Fibroblast of lung (primary cell): Measurements from ENCODE around the gene LRIT1. TPM values are rescaled to one million over a fixed set of nuclear protein-coding genes. Genes with fewer than 3 reads are reported as not detected.
"Not testable (repeated sequence)": the region's sequence is repeated elsewhere in the genome, so short reads cannot be mapped to it uniquely, and the experiment has no call there.

Experiments
- DNase-seq, 2 donors: peaks; one replicate each; pipeline versions ENCODE4 v3.0.0 to v3.0.0-alpha.2; 2010; ENCODE audit warnings: low read depth in 2 of 2
- H2AFZ ChIP-seq: 2 replicates; pipeline ENCODE4 v1.5.1; 2012; ENCODE audit warnings: low read length, control low read depth, inconsistent platforms
- H3K27ac ChIP-seq: 2 replicates; pipeline ENCODE4 v1.5.1; 2011; ENCODE audit warnings: low read length, control low read depth; ENCODE audit not compliant: insufficient read depth
- H3K27me3 ChIP-seq: 2 replicates; pipeline ENCODE4 v1.5.1; 2011; ENCODE audit warnings: mild to moderate bottlenecking, low read length; ENCODE audit not compliant: control insufficient read depth, insufficient read depth
- H3K36me3 ChIP-seq: 2 replicates; pipeline ENCODE4 v1.5.1; 2011; ENCODE audit warnings: low read length; ENCODE audit not compliant: control insufficient read depth, insufficient read depth
- H3K4me1 ChIP-seq: 2 replicates; pipeline ENCODE4 v1.5.1; 2011; ENCODE audit warnings: low read length; ENCODE audit not compliant: control insufficient read depth, insufficient read depth; ENCODE audit errors: extremely low read depth
- H3K4me2 ChIP-seq: 2 replicates; pipeline ENCODE4 v1.5.1; 2011; ENCODE audit warnings: low read length, control low read depth; ENCODE audit not compliant: insufficient read depth; ENCODE audit errors: extremely low read depth
- H3K4me3 ChIP-seq, 4 experiments: fragments of 200-600 bp in 1 of 4; sonication (generic) in 1 of 4; replicated peaks in 1 of 4; 2 replicates each; pipeline ENCODE4 v1.5.1; 2011 to 2016; ENCODE audit warnings: low read length in 4 of 4, low read depth in 3 of 4, mild to moderate bottlenecking in 3 of 4, control low read depth in 2 of 4, inconsistent platforms in 1 of 4, mixed read lengths in 1 of 4; ENCODE audit not compliant: insufficient read depth in 1 of 4; ENCODE audit errors: control extremely low read depth in 1 of 4
- H3K79me2 ChIP-seq: 2 replicates; pipeline ENCODE4 v1.5.1; 2012; ENCODE audit warnings: mild to moderate bottlenecking, low read length, inconsistent platforms; ENCODE audit not compliant: control insufficient read depth, insufficient read depth
- H3K9ac ChIP-seq: 2 replicates; pipeline ENCODE4 v1.5.1; 2011; ENCODE audit warnings: mild to moderate bottlenecking, low read length, control low read depth; ENCODE audit not compliant: insufficient read depth
- H3K9me3 ChIP-seq: 2 replicates; pipeline ENCODE4 v1.5.1; 2012; ENCODE audit warnings: low read depth, low read length; ENCODE audit not compliant: control insufficient read depth, insufficient read depth
- H4K20me1 ChIP-seq: 2 replicates; pipeline ENCODE4 v1.5.1; 2011; ENCODE audit warnings: low read length; ENCODE audit not compliant: control insufficient read depth, insufficient read depth; ENCODE audit errors: extremely low read depth
- EZH2 ChIP-seq: IDR thresholded peaks from 2 replicates; pipeline ENCODE4 v1.5.1; 2012; ENCODE audit warnings: low read length, control low read depth, mild to moderate bottlenecking; ENCODE audit errors: missing control alignments
- polyA plus RNA-seq, 2 donors: library from polyadenylated mRNA; depleted of rRNA in 1 of 2; stranded (reverse) in 1 of 2; unstranded in 1 of 2; fragments of >200 nt; gene quantifications; 2 replicates each; pipeline ENCODE4 v1.2.1, GENCODE V29; 2011 to 2012; ENCODE audit warnings: missing spikeins in 1 of 2
- total RNA-seq: library from RNA; depleted of rRNA; stranded (reverse); fragments of >200 nt; gene quantifications from 2 replicates; pipeline ENCODE4 v1.2.1, GENCODE V29; 2014
- TF ChIP-seq, protein P1 (sequence below), 2 donors: IDR thresholded peaks in 1 of 2; conservative IDR thresholded peaks in 1 of 2; 1 replicate in 1 of 2; 2 replicates in 1 of 2; pipeline ENCODE4 v1.5.1; 2011 to 2012; ENCODE audit warnings: low read length in 2 of 2, control low read depth in 1 of 2, inconsistent platforms in 1 of 2, low read depth in 1 of 2, mild to moderate bottlenecking in 1 of 2

Gene LRIT1
- total and polyA plus RNA-seq, 2 donors (not counting 1 experiment from before 2014, with no cell fraction given), result not detected

DNA sequence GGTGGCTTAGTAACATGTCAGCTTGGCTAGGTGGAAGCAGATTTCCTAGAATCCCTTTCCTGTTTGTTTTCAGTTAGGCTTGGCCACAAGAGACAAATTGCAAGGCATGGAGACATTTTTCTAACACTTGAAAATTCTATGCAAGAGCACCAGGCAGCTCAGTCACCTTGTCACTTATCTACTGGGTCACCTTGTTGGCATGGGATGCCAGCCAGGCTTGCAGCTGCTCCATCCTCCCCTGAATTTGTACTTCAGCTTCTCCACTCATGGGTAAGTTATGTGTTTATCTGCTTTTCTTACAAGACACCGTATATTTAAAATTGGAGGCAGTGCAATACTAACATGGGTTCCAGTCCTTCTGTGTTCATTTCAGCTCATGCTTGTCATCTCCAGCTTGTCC lies 46.8 kb upstream of the LRIT1 start:
- Histone ChIP-seq H4K20me1 (no peaks in the 10 kb centered on the region), H3K4me3 (no peak overlapping the region)

DNA sequence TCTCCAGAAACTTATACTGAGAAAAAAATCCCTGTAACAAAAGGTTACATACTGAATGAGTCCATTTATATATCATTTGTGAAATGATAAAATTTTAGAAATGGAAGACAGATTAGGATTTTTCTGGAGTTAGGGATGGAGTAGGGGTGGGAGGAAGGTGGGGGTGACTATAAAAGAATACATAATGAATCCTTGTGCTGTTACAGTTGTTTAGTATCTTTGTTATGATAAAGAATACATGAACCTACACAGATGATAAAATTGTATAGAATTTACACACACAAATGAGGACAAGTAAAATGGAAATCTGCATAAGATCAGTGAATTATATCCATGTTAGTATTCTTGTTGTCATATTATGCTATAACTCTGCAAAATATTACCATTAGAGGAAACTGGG lies 45.3 kb upstream of the LRIT1 start:
- H3K4me3 ChIP-seq, result no peak overlapping the region
- TF ChIP-seq, protein P1, sequence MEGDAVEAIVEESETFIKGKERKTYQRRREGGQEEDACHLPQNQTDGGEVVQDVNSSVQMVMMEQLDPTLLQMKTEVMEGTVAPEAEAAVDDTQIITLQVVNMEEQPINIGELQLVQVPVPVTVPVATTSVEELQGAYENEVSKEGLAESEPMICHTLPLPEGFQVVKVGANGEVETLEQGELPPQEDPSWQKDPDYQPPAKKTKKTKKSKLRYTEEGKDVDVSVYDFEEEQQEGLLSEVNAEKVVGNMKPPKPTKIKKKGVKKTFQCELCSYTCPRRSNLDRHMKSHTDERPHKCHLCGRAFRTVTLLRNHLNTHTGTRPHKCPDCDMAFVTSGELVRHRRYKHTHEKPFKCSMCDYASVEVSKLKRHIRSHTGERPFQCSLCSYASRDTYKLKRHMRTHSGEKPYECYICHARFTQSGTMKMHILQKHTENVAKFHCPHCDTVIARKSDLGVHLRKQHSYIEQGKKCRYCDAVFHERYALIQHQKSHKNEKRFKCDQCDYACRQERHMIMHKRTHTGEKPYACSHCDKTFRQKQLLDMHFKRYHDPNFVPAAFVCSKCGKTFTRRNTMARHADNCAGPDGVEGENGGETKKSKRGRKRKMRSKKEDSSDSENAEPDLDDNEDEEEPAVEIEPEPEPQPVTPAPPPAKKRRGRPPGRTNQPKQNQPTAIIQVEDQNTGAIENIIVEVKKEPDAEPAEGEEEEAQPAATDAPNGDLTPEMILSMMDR (conservative IDR thresholded peaks at IDR 0.05 in 1 of 2, IDR thresholded peaks at IDR 0.05 in 1 of 2; ENCODE audit: low read depth in 1 of 2, low read length in 2 of 2), result no peak
- no peak for TF ChIP-seq EZH2
- H3K9me3 ChIP-seq, result no peaks in the 10 kb centered on the region

More for the DNA sequence above, 46.8 kb upstream of the LRIT1 start:
- H3K9ac ChIP-seq, result no peak overlapping the region
- no peak overlapping the region for H3K27ac ChIP-seq
- TF ChIP-seq, protein P1 (conservative IDR thresholded peaks at IDR 0.05 in 1 of 2, IDR thresholded peaks at IDR 0.05 in 1 of 2; ENCODE audit: low read depth in 1 of 2, low read length in 2 of 2), result no peak
- no peak for TF ChIP-seq EZH2
- no peak for DNase-seq
- H3K79me2 ChIP-seq, result no peaks in the 10 kb centered on the region
- H3K36me3 ChIP-seq, result no peaks in the 10 kb centered on the region
- H3K4me1 ChIP-seq, result no peaks in the 10 kb centered on the region
- H3K27me3 ChIP-seq, result no peaks in the 10 kb centered on the region
- H3K9me3 ChIP-seq, result no peaks in the 10 kb centered on the region
- no peak overlapping the region for H2AFZ ChIP-seq
- H3K4me2 ChIP-seq, result no peak overlapping the region

DNA sequence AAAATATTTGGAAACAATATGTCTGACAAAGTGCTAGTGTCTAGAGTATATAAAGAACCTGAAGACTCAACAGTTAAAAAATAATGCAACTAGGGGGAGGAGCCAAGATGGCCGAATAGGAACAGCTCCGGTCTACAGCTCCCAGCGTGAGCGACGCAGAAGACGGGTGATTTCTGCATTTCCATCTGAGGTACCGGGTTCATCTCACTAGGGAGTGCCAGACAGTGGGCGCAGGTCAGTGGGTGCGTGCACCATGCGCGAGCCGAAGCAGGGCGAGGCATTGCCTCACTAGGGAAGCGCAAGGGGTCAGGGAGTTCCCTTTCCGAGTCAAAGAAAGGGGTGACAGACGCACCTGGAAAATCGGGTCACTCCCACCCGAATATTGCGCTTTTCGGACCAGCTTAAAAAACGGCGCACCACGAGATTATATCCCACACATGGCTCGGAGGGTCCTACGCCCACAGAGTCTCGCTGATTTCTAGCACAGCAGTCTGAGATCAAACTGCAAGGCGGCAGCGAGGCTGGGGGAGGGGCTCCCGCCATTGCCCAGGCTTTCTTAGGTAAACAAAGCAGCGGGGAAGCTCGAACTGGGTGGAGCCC lies 38.6 kb upstream of the LRIT1 start:
- not testable (repeated sequence) for H3K9ac ChIP-seq, H3K27me3 ChIP-seq, H3K9me3 ChIP-seq, DNase-seq, H3K79me2 ChIP-seq, H3K4me2 ChIP-seq, H3K27ac ChIP-seq, H4K20me1 ChIP-seq, H2AFZ ChIP-seq, H3K4me3 ChIP-seq, H3K36me3 ChIP-seq, H3K4me1 ChIP-seq

More for the DNA sequence above, 45.3 kb upstream of the LRIT1 start:
- no peaks in the 10 kb centered on the region for H4K20me1 ChIP-seq
- no peak overlapping the region for H3K4me2 ChIP-seq
- no peak overlapping the region for H3K9ac ChIP-seq
- H3K79me2 ChIP-seq, result no peaks in the 10 kb centered on the region
- no peaks in the 10 kb centered on the region for H3K27me3 ChIP-seq
- DNase-seq, result no peak
- H3K27ac ChIP-seq, result no peak overlapping the region
- no peak overlapping the region for H2AFZ ChIP-seq
- no peaks in the 10 kb centered on the region for H3K4me1 ChIP-seq
- no peaks in the 10 kb centered on the region for H3K36me3 ChIP-seq
